Gastrocnemius medialis (tissue), 4 donors: ENCODE data around the gene OR10P1. TPM values are rescaled to one million over a fixed set of nuclear protein-coding genes. Genes with fewer than 3 reads are reported as not detected.

Experiments
- ATAC-seq, 2 donors: fragments of 150-250 bp; one replicate each; pipeline ENCODE4 v1.9.1; 2016
- DNase-seq, 2 donors: peaks; one replicate each; pipeline ENCODE4 v3.0.0-alpha.2; 2019
- H3K27ac ChIP-seq, 4 donors: fragments of 200-600 bp; sonication (generic); 1 replicate in 1 of 4; 2 replicates in 3 of 4; pipeline ENCODE4 v1.5.1; 2016 to 2018; ENCODE audit warnings: mild to moderate bottlenecking in 2 of 4, moderate library complexity in 1 of 4
- H3K27me3 ChIP-seq, 3 donors: fragments of 200-600 bp; sonication (generic) in 2 of 3; 1 replicate in 1 of 3; 2 replicates in 2 of 3; pipeline versions ENCODE4 v1.5.1 to v1.6.0; 2016 to 2019; ENCODE audit warnings: mild to moderate bottlenecking in 1 of 3, moderate library complexity in 1 of 3
- H3K36me3 ChIP-seq, 2 donors: fragments of 200-600 bp; sonication (generic) in 1 of 2; one replicate each; pipeline ENCODE4 v1.5.1; 2017 to 2018
- H3K4me1 ChIP-seq, 2 donors: fragments of 200-600 bp; sonication (generic) in 1 of 2; one replicate each; pipeline ENCODE4 v1.5.1; 2016 to 2017; ENCODE audit warnings: mild to moderate bottlenecking in 2 of 2
- H3K4me3 ChIP-seq, 4 donors: fragments of 200-600 bp; sonication (generic) in 3 of 4; 1 replicate in 1 of 4; 2 replicates in 3 of 4; pipeline ENCODE4 v1.5.1; 2016 to 2019; ENCODE audit warnings: mild to moderate bottlenecking in 2 of 4
- H3K9me3 ChIP-seq, 3 donors: fragments of 200-600 bp; sonication (generic) in 2 of 3; 1 replicate in 1 of 3; 2 replicates in 2 of 3; pipeline ENCODE4 v1.5.1; 2016 to 2019
- POLR2A ChIP-seq, 2 donors: fragments of 450-650 bp; IDR thresholded peaks; one replicate each; pipeline ENCODE4 v1.6.1; 2017; ENCODE audit warnings: antibody characterized with exemption in 2 of 2, mild to moderate bottlenecking in 2 of 2, moderate library complexity in 2 of 2
- in situ Hi-C, 4 donors: fragments of 200-750 bp; cut with MboI; loops; one replicate each; pipeline versions ENCODE4 v1.15.0 to v1.8.0; 2017; ENCODE audit warnings: low sequenced_read_pairs in 4 of 4
- intact Hi-C: fragments of 100-400 bp; cut with DNase I; formaldehyde crosslinking; loops from one replicate; pipeline ENCODE4 v1.15.1; 2023; ENCODE audit warnings: low total_unique reads
- total RNA-seq, 4 donors: library from RNA; depleted of rRNA; stranded (reverse); fragments of >200 nt; gene quantifications; one replicate each; pipeline versions ENCODE4 v1.1.0 to v1.2.3, GENCODE V29; 2016
- TF ChIP-seq, protein P1 (sequence below), 5 experiments: fragments of 450-650 bp in 3 of 5; fragments of 200-600 bp in 2 of 5; sonication (generic) in 2 of 5; IDR thresholded peaks in 4 of 5; conservative IDR thresholded peaks in 1 of 5; 1 replicate in 4 of 5; 2 replicates in 1 of 5; pipeline ENCODE4 v1.5.1; 2016 to 2019; ENCODE audit warnings: antibody characterized with exemption in 5 of 5, mild to moderate bottlenecking in 3 of 5, moderate library complexity in 3 of 5

The OR10P1 gene
- total RNA-seq, 4 donors from 2014 or later, result not detected

DNA sequence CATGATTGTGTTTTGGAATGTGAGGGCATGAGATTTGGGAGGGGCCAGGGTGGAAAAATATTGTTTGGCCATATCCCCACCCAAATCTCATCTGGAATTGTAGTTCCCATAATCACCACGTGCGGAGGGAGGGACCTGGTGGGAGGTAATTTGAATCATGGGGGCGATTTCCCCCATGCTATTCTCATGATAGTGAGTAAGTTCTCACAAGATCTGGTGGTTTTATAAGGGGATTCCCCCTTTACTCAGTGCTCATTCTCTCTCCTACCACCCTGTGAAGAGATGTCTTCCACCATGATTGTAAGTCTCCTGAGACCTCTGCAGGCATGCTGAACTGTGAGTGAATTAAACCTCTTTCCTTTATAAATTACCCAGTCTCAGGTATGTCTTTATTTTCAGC, 15.7 kb downstream of the OR10P1 start:
- no peaks in the 10 kb centered on the region for H3K27me3 ChIP-seq
- intact Hi-C loops, result loop anchor here (10.0 kb wide), 1 partner anchor 162 kb away; the partner anchor contains the start of genes ORMDL2 and SARNP
- no peaks in the 10 kb centered on the region for H3K4me1 ChIP-seq
- ATAC-seq (no peak), DNase-seq (no peak)
- H3K9me3 ChIP-seq, result no peaks in the 10 kb centered on the region
- H3K4me3 ChIP-seq, result no peak overlapping the region
- H3K27ac ChIP-seq, result no peak overlapping the region
- no peak for TF ChIP-seq POLR2A (IDR thresholded peaks at IDR 0.05)
- TF ChIP-seq, protein P1, sequence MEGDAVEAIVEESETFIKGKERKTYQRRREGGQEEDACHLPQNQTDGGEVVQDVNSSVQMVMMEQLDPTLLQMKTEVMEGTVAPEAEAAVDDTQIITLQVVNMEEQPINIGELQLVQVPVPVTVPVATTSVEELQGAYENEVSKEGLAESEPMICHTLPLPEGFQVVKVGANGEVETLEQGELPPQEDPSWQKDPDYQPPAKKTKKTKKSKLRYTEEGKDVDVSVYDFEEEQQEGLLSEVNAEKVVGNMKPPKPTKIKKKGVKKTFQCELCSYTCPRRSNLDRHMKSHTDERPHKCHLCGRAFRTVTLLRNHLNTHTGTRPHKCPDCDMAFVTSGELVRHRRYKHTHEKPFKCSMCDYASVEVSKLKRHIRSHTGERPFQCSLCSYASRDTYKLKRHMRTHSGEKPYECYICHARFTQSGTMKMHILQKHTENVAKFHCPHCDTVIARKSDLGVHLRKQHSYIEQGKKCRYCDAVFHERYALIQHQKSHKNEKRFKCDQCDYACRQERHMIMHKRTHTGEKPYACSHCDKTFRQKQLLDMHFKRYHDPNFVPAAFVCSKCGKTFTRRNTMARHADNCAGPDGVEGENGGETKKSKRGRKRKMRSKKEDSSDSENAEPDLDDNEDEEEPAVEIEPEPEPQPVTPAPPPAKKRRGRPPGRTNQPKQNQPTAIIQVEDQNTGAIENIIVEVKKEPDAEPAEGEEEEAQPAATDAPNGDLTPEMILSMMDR (IDR thresholded peaks at IDR 0.05 in 4 of 5, conservative IDR thresholded peaks at IDR 0.05 in 1 of 5), result no peak
- no peaks in the 10 kb centered on the region for H3K36me3 ChIP-seq
- in situ Hi-C loops, result loop anchor here in 1 of 4 donors (25.0 kb wide), 1 partner anchor 160 kb away; the partner anchor contains the start of genes ORMDL2 and SARNP

DNA sequence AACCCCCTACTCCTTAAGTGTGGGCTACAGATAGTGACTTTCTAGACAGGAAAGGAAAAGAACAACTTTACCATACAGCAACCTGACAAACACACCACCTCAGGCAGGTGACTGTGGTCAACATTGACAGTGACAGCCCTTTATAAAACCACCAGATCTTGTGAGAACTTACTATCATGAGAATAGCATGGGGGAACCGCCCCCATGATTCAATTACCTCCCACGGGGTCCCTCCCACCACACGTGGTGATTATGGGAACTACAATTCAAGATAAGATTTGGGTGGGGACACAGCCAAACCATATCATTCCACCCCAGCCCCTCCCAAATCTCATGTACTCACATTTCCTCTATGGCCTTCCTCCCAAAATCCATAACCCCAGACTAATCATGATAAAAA, 16.3 kb downstream of the OR10P1 start:
- Histone ChIP-seq H3K36me3 (no peaks in the 10 kb centered on the region), H3K4me3 (no peak overlapping the region)
- ATAC-seq, result no peak

DNA sequence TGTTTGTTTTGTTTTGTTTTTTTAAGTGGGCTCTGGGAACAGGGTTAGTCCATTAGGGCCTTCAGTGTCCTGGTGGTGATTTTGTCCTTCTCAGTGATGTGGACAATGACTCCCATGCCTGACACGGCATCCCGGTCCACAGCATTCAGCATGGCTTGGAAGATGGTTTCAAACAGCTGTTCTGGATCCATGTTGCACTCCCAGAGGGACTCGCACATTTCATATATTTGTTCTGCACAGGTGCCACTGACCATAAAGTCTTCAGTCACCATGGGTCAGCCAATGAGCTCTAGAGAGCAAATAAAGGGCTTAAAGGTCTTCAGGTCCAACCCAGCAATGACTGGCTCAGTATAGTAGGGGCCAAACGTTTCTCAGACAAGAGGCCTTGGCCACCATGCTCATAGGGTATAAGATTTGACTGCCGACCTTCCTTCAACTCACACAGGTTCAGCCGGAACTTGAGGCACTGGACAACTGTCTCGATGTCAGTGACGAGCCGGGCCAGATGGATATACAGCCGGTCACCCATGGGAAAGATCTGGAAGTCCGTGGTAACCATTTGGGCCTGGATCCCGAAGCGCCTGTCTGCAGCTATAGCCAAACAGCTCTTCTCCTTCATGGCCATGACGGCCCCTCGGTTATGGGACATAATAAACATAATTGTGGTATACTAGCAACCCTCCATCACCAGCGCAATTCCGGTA, 18.0 kb downstream of the OR10P1 start:
- ATAC-seq, result no peak
- Histone ChIP-seq H3K4me1 (peaks cover 15 to 18% of the 10 kb centered on the region in 2 donors), H3K9me3 (no peaks in the 10 kb centered on the region), H3K27ac (no peak overlapping the region), H3K4me3 (no peak overlapping the region), H3K36me3 (no peaks in the 10 kb centered on the region), H3K27me3 (no peaks in the 10 kb centered on the region)
- intact Hi-C loops (loop anchor here (5.0 to 10.0 kb wide), 2 partner anchors 68 to 160 kb away; partner anchors contain the start of genes ORMDL2, RDH5 and SARNP), in situ Hi-C loops (loop anchor here in 1 of 4 donors (25.0 kb wide), 1 partner anchor 158 kb away; the partner anchor contains the start of genes ORMDL2 and SARNP)
- no peak for TF ChIP-seq POLR2A (IDR thresholded peaks at IDR 0.05)
- TF ChIP-seq, protein P1 (IDR thresholded peaks at IDR 0.05 in 4 of 5, conservative IDR thresholded peaks at IDR 0.05 in 1 of 5), result no peak
- no peak for DNase-seq

More for the DNA sequence above, 16.3 kb downstream of the OR10P1 start:
- no peak for DNase-seq
- H3K9me3 ChIP-seq, result no peaks in the 10 kb centered on the region
- in situ Hi-C loops, result loop anchor here in 1 of 4 donors (25.0 kb wide), 1 partner anchor 159 kb away; the partner anchor contains the start of genes ORMDL2 and SARNP
- peaks cover 2 to 3% of the 10 kb centered on the region in 2 donors for H3K4me1 ChIP-seq
- TF ChIP-seq, protein P1 (IDR thresholded peaks at IDR 0.05 in 4 of 5, conservative IDR thresholded peaks at IDR 0.05 in 1 of 5), result no peak
- no peak for TF ChIP-seq POLR2A (IDR thresholded peaks at IDR 0.05)
- intact Hi-C loops, result loop anchor here (10.0 kb wide), 1 partner anchor 162 kb away; the partner anchor contains the start of genes ORMDL2 and SARNP
- H3K27me3 ChIP-seq, result no peaks in the 10 kb centered on the region
- no peak overlapping the region for H3K27ac ChIP-seq

DNA sequence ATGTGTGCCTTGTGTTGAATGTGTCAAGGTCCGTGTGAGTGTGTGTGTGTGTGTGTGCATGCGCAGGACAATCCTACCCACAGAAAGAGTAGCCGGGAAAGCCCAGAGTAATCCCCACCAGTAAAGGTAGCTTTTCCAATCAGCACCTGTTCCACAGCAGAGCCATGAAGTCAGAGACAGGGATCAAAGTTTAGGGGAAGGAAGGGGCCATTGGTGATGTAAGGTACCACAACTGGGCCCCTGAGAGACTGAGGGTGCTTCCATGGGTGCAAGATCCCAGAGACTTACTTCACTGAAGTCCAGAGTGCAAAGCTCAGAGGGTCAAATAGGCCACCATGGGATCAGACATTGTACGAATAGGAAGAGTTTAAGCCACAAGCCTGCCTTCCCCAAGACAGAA, 20.5 kb downstream of the OR10P1 start:
- Histone ChIP-seq H3K27me3 (no peaks in the 10 kb centered on the region), H3K4me3 (no peak overlapping the region), H3K36me3 (no peaks in the 10 kb centered on the region), H3K4me1 (peaks cover 15 to 22% of the 10 kb centered on the region in 2 donors), H3K27ac (no peak overlapping the region), H3K9me3 (no peaks in the 10 kb centered on the region)
- in situ Hi-C loops, result loop anchor here in 1 of 4 donors (25.0 kb wide), 1 partner anchor 155 kb away; the partner anchor contains the start of genes ORMDL2 and SARNP
- TF ChIP-seq, protein P1 (IDR thresholded peaks at IDR 0.05 in 4 of 5, conservative IDR thresholded peaks at IDR 0.05 in 1 of 5), result no peak
- no peak for TF ChIP-seq POLR2A (IDR thresholded peaks at IDR 0.05)
- intact Hi-C loops, result loop anchor here (5.0 to 10.0 kb wide), 2 partner anchors 65 to 158 kb away; partner anchors contain the start of genes ORMDL2, RDH5 and SARNP
- DNase-seq (no peak), ATAC-seq (no peak)
